HG03432 (cell line): ENCODE results near the gene NUP210L.
A peak's percentile ranks its signal among the peaks of the same experiment; 100 is the strongest.

ENCODE experiments used
- ATAC-seq: cut with Tn5 transposase; IDR thresholded peaks from one replicate; pipeline ENCODE4 v1.9.1; 2021; ENCODE audit warnings: mild to moderate bottlenecking, moderate library complexity; ENCODE audit not compliant: unreplicated experiment

The NUP210L gene

DNA sequence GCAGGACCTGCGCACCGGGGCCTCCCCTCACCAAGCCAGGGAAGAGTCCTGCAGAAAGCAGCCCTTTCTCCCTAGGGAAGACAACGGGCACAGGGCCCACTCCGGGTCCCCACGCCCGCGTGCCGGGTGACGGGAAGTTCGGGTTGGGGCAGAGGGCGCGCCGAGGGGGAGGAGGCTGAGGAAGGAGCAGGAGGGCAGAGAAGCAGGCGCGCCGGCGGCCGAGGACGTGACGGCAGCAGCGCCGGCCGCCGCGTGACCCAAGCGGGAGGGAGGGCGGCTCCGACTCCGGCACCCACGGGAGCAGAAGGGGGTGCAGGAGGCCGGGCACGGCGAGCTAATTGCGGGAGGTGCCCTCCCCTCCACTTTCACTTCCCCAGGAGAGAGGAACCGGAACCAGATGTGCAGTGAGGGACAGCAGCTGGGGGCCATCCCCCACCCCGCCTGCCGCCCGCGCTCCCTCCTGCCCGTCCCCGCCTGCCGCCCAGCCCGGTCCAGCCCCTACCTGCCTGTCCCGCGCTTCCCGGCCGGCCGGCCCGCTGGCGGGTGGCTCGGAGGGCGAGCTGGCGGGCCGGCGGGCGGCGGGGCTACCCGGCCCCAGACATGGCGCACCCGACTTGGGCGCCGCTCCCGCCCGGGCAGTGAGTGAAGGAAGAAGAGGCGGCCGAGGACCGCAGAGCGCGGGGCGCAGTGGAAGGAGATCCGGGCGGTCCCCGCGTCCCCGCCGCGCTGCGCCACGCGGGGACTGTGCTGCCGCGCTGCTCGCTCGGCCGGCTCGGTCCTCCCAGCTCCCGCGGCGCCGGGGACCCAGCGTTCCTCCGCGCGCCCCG is 208.9 kb downstream of the NUP210L start:
- peak; percentile 71 for ATAC-seq

- peak; percentile 29 for ATAC-seq
Observed at GRCh38 chr1:153945131-153945794, 209.6 kb downstream of the NUP210L start.

DNA sequence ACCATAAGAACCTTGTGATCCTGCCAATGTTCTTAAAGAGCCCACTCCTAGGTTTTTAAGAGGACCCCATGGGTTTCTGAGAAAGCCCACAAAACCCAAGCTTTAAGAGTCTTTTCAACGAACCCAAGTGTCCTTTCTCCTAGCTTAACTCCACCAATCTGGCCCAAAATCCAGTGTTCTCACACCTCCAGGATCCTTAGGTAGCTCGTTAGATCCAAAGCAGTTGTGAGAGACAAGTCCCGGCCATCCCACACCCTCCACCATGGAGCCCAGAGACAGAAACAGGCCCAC is 210.1 kb downstream of the NUP210L start:
- ATAC-seq, result no peak

- ATAC-seq, result no peak
Observed at GRCh38 chr1:153944005-153944826, 210.7 kb downstream of the NUP210L start.

DNA sequence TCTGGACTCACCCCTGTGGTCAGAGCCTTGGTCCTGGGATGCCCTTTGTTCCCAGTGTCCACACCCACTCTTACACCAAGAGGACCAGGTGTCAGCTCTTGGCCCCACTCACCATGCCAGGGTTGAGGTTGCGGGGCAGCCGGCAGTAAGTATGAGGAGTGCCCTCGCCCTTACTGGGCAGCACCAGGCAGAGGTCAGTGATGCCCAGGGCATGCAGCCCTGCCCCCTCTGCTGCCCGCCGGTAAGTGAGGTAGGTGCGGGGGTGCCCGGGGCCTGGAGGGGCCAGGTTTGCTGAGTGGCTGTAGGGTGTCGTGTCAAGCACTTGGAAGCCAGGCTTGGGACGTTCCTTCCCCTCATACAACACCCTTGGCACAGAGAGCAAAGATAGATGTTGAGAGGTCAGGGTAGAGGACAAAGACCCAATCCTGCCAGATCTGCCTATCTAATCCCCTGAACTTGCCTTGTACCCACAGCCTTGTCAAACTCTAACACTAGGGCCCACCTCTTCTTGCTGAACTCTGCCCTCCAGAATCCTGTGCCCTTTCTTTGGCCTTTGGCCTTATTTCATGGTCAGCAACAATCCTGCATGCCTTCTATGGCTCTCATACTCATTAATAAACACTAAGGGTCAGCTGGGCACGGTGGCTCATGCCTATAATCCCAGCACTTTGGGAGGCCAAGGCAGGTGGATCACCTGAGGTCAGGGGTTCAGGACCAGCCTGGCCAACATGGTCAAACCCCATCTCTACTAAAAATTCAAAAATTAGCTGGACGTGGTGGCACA is 211.9 kb downstream of the NUP210L start:
- no peak for ATAC-seq
